WTC11 (cell line): ENCODE data around the gene VEGFA. TPM values are rescaled to one million over a fixed set of nuclear protein-coding genes. Genes with fewer than 3 reads are reported as not detected.

Experiments
- ATAC-seq: fragments of 200-7000 bp; cut with Tn5 transposase; 2 replicates; pipeline ENCODE4 v1.10.0; 2021; ENCODE audit warnings: mild to moderate bottlenecking, moderate library complexity
- CTCF ChIA-PET: fragments of 300-600 bp; sonication (Branson Sonifier 250); formaldehyde crosslinking; loops from one replicate; lab custom pipeline; 2021; ENCODE audit warnings: antibody characterized with exemption; lab: Charles Lee
- POLR2A ChIA-PET: fragments of 350-600 bp; sonication (Branson Sonifier 250); formaldehyde crosslinking; loops from one replicate; lab custom pipeline; 2021; ENCODE audit warnings: antibody characterized with exemption; lab: Charles Lee
- DNase-seq: peaks from one replicate; pipeline ENCODE4 v3.0.0; 2021; ENCODE audit warnings: low spot score
- H3K27ac Mint-ChIP-seq: 2 replicates; pipeline ENCODE4 v1.8.0; 2021; ENCODE audit warnings: mixed read lengths
- H3K27me3 Mint-ChIP-seq: 2 replicates; pipeline ENCODE4 v1.8.0; 2021; ENCODE audit warnings: low read depth, mild to moderate bottlenecking, moderate library complexity, mixed read lengths
- H3K36me3 Mint-ChIP-seq: 2 replicates; pipeline ENCODE4 v1.8.0; 2021; ENCODE audit warnings: mixed read lengths
- H3K4me1 Mint-ChIP-seq: 2 replicates; pipeline ENCODE4 v1.8.0; 2022; ENCODE audit warnings: mixed read lengths
- H3K4me3 Mint-ChIP-seq: 2 replicates; pipeline ENCODE4 v1.8.0; 2021; ENCODE audit warnings: mild to moderate bottlenecking, moderate library complexity, mixed read lengths
- H3K9me3 Mint-ChIP-seq: 2 replicates; pipeline ENCODE4 v1.8.0; 2021; ENCODE audit warnings: mixed read lengths
- ATF6 ChIP-seq: sonication (generic); formaldehyde crosslinking; IDR thresholded peaks from 2 replicates; pipeline ENCODE4 v1.8.1; 2023; ENCODE audit warnings: mild to moderate bottlenecking, missing genetic modification reagents
- CDX4 ChIP-seq: fragments of 250-450 bp; sonication (Bioruptor Pico); IDR thresholded peaks from 2 replicates; pipeline ENCODE4 v1.9.0; 2021; ENCODE audit warnings: moderate library complexity, mild to moderate bottlenecking, inconsistent platforms, borderline replicate concordance
- ESRRA ChIP-seq: sonication (generic); formaldehyde crosslinking; IDR thresholded peaks from 2 replicates; pipeline ENCODE4 v1.8.1; 2022; ENCODE audit warnings: mild to moderate bottlenecking, missing genetic modification reagents, borderline replicate concordance
- JAZF1 ChIP-seq: fragments of 250-450 bp; sonication (Bioruptor Pico); IDR thresholded peaks from 2 replicates; pipeline ENCODE4 v1.9.0; 2021; ENCODE audit warnings: moderate library complexity, mild to moderate bottlenecking, inconsistent platforms
- KAT7 ChIP-seq: sonication (generic); formaldehyde crosslinking; IDR thresholded peaks from 2 replicates; pipeline ENCODE4 v1.8.1; 2023; ENCODE audit warnings: missing genetic modification reagents, mild to moderate bottlenecking, borderline replicate concordance
- MAX ChIP-seq: sonication (generic); formaldehyde crosslinking; IDR thresholded peaks from 2 replicates; pipeline ENCODE4 v1.8.0; 2022; ENCODE audit warnings: mild to moderate bottlenecking, missing genetic modification reagents
- NR3C1 ChIP-seq: sonication (generic); formaldehyde crosslinking; conservative IDR thresholded peaks from 2 replicates; pipeline ENCODE4 v1.8.1; 2023; ENCODE audit warnings: low read depth, mild to moderate bottlenecking, missing genetic modification reagents
- TCF7 ChIP-seq: sonication (generic); formaldehyde crosslinking; IDR thresholded peaks from 2 replicates; pipeline ENCODE4 v1.8.0; 2022; ENCODE audit warnings: mild to moderate bottlenecking, low read depth, missing genetic modification reagents, moderate library complexity
- ZNF232 ChIP-seq: sonication (generic); formaldehyde crosslinking; IDR thresholded peaks from 2 replicates; pipeline ENCODE4 v1.8.0; 2022; ENCODE audit warnings: mild to moderate bottlenecking, missing genetic modification reagents
- ZNF281 ChIP-seq: sonication (generic); formaldehyde crosslinking; IDR thresholded peaks from 2 replicates; pipeline ENCODE4 v1.8.0; 2023; ENCODE audit warnings: mild to moderate bottlenecking, missing genetic modification reagents
- ZNF425 ChIP-seq: fragments of 250-450 bp; sonication (Bioruptor Pico); conservative IDR thresholded peaks from 2 replicates; pipeline ENCODE4 v1.9.0; 2021; ENCODE audit warnings: mild to moderate bottlenecking
- total RNA-seq: library from RNA; stranded (reverse); gene quantifications from 3 replicates; pipeline ENCODE4 v1.2.3, GENCODE V29; 2021

Gene VEGFA
- total RNA-seq, 1 experiment from 2014 or later: 43.8 TPM

GRCh38 chr6:43759907-43760206 is 10.2 kb upstream of the VEGFA start:
- ATAC-seq (no peak), DNase-seq (peak; percentile 5)
- ChIA-PET CTCF (interaction anchor here (1.0 to 6.1 kb wide), 9 partner anchors 10 to 92 kb away, joined by 3 to 67 read pairs (median 11); partner anchors contain the start of gene VEGFA), POLR2A (interaction anchor here (1.5 to 2.4 kb wide), 2 partner anchors 10 to 35 kb away, joined by 3 to 18 read pairs; partner anchors contain the start of gene VEGFA)
- H3K27me3 Mint-ChIP-seq: no peaks in the 10 kb centered on the region; the same call in 1 of the 2 replicates
- no peaks in the 10 kb centered on the region for H3K9me3 Mint-ChIP-seq
- no peak overlapping the region for H3K4me3 Mint-ChIP-seq
- H3K4me1 Mint-ChIP-seq: peaks cover 24% of the 10 kb centered on the region
- TF ChIP-seq NR3C1 (CRISPR knock-in tag): no peak
- no peak for TF ChIP-seq MAX (CRISPR knock-in tag)
- TF ChIP-seq JAZF1 (CRISPR knock-in tag): no peak
- TF ChIP-seq KAT7: no peak
- TF ChIP-seq TCF7 (CRISPR knock-in tag): no peak
- TF ChIP-seq ATF6 (CRISPR knock-in tag): no peak
- no peak for TF ChIP-seq ESRRA (CRISPR knock-in tag)
- TF ChIP-seq ZNF232 (CRISPR knock-in tag): no peak
- no peaks in the 10 kb centered on the region for H3K36me3 Mint-ChIP-seq
- no peak overlapping the region for H3K27ac Mint-ChIP-seq

GRCh38 chr6:43760210-43761168 is 9.5 kb upstream of the VEGFA start:
- H3K36me3 Mint-ChIP-seq: no peaks in the 10 kb centered on the region
- ATAC-seq (no peak), DNase-seq (peak; percentile 4)
- peaks cover 27% of the 10 kb centered on the region for H3K4me1 Mint-ChIP-seq
- H3K27me3 Mint-ChIP-seq: no peaks in the 10 kb centered on the region; the same call in none of the 2 replicates
- POLR2A ChIA-PET: interaction anchor here (1.5 to 2.4 kb wide), 2 partner anchors 9 to 36 kb away, joined by 3 to 18 read pairs; partner anchors contain the start of gene VEGFA
- no peaks in the 10 kb centered on the region for H3K9me3 Mint-ChIP-seq
- TF ChIP-seq ZNF425 (CRISPR knock-in tag) (no peak), CDX4 (CRISPR knock-in tag) (no peak), ZNF281 (CRISPR knock-in tag) (no peak)
- CTCF ChIA-PET: interaction anchor here (0.8 to 6.1 kb wide), 9 partner anchors 9 to 302 kb away, joined by 3 to 67 read pairs (median 7); partner anchors contain the start of gene VEGFA
- no peak overlapping the region for H3K4me3 Mint-ChIP-seq
- H3K27ac Mint-ChIP-seq: no peak overlapping the region
